Measurements from ENCODE around the gene SFXN5.

Gene SFXN5

DNA sequence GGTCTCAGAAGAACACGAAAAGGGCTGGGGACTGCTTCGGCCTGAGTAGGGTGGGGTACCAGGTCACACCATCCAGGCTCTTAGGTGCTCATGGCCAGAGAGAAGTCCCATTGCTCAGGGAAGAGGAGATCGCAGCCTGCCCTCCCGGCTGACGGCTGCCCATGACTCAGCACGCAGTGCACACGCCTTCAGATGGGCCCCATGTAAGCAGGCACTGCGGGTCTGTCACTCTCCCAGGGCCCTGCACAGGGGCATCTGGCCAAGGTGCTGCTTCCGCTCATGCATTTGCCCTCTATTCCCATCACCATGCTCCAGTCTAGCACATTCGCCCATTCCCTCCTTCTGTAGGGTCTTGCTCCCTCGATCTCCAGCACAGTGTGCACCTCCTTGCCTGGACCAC, 34.7 kb downstream of the SFXN5 start:
- H3K9me3 ChIP-seq (ENCODE audit: control insufficient read depth, insufficient read depth, low read depth, low read length) = no peaks in the 10 kb centered on the region
- CTCF ChIA-PET = interaction anchor here (0.7 kb wide), 1 partner anchor 292 kb away, joined by 3 read pairs; no protein-coding TSS in a partner anchor
- TF ChIP-seq, protein P1, sequence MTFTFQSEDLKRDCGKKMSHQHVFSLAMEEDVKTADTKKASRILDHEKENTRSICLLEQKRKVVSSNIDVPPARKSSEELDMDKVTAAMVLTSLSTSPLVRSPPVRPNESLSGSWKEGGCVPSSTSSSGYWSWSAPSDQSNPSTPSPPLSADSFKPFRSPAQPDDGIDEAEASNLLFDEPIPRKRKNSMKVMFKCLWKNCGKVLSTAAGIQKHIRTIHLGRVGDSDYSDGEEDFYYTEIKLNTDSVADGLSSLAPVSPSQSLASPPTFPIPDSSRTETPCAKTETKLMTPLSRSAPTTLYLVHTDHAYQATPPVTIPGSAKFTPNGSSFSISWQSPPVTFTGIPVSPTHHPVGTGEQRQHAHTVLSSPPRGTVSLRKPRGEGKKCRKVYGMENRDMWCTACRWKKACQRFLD (tag by site-specific recombination; IDR thresholded peaks at IDR 0.05) = no peak
- TF ChIP-seq, protein P2, sequence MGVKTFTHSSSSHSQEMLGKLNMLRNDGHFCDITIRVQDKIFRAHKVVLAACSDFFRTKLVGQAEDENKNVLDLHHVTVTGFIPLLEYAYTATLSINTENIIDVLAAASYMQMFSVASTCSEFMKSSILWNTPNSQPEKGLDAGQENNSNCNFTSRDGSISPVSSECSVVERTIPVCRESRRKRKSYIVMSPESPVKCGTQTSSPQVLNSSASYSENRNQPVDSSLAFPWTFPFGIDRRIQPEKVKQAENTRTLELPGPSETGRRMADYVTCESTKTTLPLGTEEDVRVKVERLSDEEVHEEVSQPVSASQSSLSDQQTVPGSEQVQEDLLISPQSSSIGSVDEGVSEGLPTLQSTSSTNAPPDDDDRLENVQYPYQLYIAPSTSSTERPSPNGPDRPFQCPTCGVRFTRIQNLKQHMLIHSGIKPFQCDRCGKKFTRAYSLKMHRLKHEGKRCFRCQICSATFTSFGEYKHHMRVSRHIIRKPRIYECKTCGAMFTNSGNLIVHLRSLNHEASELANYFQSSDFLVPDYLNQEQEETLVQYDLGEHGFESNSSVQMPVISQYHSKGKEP (tag by site-specific recombination; IDR thresholded peaks at IDR 0.05) = no peak
- TF ChIP-seq, protein P3, sequence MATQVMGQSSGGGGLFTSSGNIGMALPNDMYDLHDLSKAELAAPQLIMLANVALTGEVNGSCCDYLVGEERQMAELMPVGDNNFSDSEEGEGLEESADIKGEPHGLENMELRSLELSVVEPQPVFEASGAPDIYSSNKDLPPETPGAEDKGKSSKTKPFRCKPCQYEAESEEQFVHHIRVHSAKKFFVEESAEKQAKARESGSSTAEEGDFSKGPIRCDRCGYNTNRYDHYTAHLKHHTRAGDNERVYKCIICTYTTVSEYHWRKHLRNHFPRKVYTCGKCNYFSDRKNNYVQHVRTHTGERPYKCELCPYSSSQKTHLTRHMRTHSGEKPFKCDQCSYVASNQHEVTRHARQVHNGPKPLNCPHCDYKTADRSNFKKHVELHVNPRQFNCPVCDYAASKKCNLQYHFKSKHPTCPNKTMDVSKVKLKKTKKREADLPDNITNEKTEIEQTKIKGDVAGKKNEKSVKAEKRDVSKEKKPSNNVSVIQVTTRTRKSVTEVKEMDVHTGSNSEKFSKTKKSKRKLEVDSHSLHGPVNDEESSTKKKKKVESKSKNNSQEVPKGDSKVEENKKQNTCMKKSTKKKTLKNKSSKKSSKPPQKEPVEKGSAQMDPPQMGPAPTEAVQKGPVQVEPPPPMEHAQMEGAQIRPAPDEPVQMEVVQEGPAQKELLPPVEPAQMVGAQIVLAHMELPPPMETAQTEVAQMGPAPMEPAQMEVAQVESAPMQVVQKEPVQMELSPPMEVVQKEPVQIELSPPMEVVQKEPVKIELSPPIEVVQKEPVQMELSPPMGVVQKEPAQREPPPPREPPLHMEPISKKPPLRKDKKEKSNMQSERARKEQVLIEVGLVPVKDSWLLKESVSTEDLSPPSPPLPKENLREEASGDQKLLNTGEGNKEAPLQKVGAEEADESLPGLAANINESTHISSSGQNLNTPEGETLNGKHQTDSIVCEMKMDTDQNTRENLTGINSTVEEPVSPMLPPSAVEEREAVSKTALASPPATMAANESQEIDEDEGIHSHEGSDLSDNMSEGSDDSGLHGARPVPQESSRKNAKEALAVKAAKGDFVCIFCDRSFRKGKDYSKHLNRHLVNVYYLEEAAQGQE (tag by site-specific recombination; IDR thresholded peaks at IDR 0.05) = peak; percentile 56
- TF ChIP-seq, protein P4, sequence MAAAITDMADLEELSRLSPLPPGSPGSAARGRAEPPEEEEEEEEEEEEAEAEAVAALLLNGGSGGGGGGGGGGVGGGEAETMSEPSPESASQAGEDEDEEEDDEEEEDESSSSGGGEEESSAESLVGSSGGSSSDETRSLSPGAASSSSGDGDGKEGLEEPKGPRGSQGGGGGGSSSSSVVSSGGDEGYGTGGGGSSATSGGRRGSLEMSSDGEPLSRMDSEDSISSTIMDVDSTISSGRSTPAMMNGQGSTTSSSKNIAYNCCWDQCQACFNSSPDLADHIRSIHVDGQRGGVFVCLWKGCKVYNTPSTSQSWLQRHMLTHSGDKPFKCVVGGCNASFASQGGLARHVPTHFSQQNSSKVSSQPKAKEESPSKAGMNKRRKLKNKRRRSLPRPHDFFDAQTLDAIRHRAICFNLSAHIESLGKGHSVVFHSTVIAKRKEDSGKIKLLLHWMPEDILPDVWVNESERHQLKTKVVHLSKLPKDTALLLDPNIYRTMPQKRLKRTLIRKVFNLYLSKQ (tag by site-specific recombination; IDR thresholded peaks at IDR 0.05; ENCODE audit: borderline replicate concordance) = no peak
- TF ChIP-seq, protein P5, sequence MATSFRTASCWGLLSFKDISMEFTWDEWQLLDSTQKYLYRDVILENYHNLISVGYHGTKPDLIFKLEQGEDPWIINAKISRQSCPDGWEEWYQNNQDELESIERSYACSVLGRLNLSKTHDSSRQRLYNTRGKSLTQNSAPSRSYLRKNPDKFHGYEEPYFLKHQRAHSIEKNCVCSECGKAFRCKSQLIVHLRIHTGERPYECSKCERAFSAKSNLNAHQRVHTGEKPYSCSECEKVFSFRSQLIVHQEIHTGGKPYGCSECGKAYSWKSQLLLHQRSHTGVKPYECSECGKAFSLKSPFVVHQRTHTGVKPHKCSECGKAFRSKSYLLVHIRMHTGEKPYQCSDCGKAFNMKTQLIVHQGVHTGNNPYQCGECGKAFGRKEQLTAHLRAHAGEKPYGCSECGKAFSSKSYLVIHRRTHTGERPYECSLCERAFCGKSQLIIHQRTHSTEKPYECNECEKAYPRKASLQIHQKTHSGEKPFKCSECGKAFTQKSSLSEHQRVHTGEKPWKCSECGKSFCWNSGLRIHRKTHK (tag by site-specific recombination; IDR thresholded peaks at IDR 0.05) = no peak
- no peak overlapping the region for H3K4me3 ChIP-seq (ENCODE audit: low read depth, low read length)
- no peak overlapping the region for H3K27ac ChIP-seq (ENCODE audit: extremely low read depth, low read depth, low read length)
- H3K4me1 ChIP-seq (ENCODE audit: control insufficient read depth, insufficient read depth, low read length) = no peaks in the 10 kb centered on the region
- POLR2A ChIA-PET = no interaction called here
- peaks cover 0 to 13% of the 10 kb centered on the region in 2 experiments; a peak in 1 of 3 replicates for H3K36me3 ChIP-seq (ENCODE audit: control insufficient read depth in 2 of 2, insufficient read depth in 1 of 2, low read length in 2 of 2)

DNA sequence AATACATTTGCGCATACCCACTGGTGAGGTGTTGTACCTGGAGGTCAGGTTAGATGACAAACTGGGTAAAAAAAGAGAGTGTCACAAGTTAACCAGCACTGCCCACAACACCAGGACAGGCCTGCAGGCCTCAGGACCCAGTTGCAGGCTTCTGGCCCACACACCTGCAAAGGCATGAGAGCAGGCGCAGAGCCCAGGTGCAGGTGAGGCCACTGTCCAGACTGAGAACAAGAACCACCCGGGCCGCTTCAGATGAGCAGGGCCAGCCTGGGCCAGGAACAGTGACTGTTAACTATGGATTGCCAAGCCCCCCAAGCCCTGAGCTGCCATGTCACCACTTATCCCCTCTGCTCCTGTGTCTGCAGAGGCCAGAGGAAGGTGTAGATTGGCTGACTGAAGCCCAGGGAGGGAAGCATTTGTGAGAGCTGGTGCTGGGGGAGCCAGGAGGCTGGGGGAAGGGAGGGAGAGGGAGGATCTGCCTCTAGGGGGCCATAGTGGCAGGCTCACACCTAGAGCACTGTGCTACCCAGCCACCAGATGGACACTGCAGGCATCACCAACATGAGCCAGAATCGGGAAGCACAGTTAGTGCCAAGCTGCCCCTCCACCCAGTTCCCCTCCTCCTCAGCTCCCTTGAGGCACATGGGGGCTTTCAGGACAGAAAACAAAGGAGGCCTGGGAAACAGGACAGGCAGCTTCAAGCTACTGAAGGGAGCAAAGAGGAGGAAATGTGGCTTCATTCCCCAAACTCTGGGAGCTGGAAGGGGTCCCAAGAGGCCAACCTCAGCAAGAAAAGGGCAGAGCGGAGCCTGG, 35.4 kb downstream of the SFXN5 start:
- CTCF ChIA-PET = interaction anchor here (0.7 to 0.8 kb wide), 2 partner anchors 121 to 291 kb away, joined by 3 to 4 read pairs; no protein-coding TSS in a partner anchor
- POLR2A ChIA-PET = no interaction called here

More for the DNA sequence above, 35.4 kb downstream of the SFXN5 start:
- H3K9me3 ChIP-seq (ENCODE audit: control insufficient read depth, insufficient read depth, low read depth, low read length) = no peaks in the 10 kb centered on the region
- H3K4me1 ChIP-seq (ENCODE audit: control insufficient read depth, insufficient read depth, low read length) = no peaks in the 10 kb centered on the region
- TF ChIP-seq, protein P6, sequence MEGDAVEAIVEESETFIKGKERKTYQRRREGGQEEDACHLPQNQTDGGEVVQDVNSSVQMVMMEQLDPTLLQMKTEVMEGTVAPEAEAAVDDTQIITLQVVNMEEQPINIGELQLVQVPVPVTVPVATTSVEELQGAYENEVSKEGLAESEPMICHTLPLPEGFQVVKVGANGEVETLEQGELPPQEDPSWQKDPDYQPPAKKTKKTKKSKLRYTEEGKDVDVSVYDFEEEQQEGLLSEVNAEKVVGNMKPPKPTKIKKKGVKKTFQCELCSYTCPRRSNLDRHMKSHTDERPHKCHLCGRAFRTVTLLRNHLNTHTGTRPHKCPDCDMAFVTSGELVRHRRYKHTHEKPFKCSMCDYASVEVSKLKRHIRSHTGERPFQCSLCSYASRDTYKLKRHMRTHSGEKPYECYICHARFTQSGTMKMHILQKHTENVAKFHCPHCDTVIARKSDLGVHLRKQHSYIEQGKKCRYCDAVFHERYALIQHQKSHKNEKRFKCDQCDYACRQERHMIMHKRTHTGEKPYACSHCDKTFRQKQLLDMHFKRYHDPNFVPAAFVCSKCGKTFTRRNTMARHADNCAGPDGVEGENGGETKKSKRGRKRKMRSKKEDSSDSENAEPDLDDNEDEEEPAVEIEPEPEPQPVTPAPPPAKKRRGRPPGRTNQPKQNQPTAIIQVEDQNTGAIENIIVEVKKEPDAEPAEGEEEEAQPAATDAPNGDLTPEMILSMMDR (tag by site-specific recombination; IDR thresholded peaks at IDR 0.05) = peak; percentile 72
- no peak for TF ChIP-seq ZBTB21 (tag by site-specific recombination; IDR thresholded peaks at IDR 0.05)
- no peak overlapping the region for H3K27ac ChIP-seq (ENCODE audit: extremely low read depth, low read depth, low read length)
- peaks cover 0 to 13% of the 10 kb centered on the region in 2 experiments; a peak in 1 of 3 replicates for H3K36me3 ChIP-seq (ENCODE audit: control insufficient read depth in 2 of 2, insufficient read depth in 1 of 2, low read length in 2 of 2)
- no peak overlapping the region for H3K4me3 ChIP-seq (ENCODE audit: low read depth, low read length)

Data from HEK293 (cell line).